Neural cell (in vitro differentiated cells): Measurements from ENCODE around the gene ACTN1. TPM values are rescaled to one million over a fixed set of nuclear protein-coding genes. Genes with fewer than 3 reads are reported as not detected.

Experiments
- H2AFZ ChIP-seq: fragments of 200-600, 300-800 bp; sonication (generic), shearing (Covaris generic); 2 replicates; pipeline ENCODE4 v1.6.0; 2014; ENCODE audit warnings: low read depth, mild to moderate bottlenecking, antibody characterized with exemption, low read length, moderate library complexity
- H3F3A ChIP-seq: fragments of 200-600 bp; shearing (Covaris generic); 2 replicates; pipeline ENCODE4 v1.6.1; 2016; ENCODE audit warnings: mild to moderate bottlenecking, moderate library complexity, mixed read lengths, antibody characterized with exemption, low read length; ENCODE audit not compliant: insufficient read depth, poor library complexity, severe bottlenecking
- H3K27ac ChIP-seq: fragments of 200-600, 300-800 bp; sonication (generic), shearing (Covaris generic); 2 replicates; pipeline ENCODE4 v1.5.1; 2014; ENCODE audit warnings: mild to moderate bottlenecking, low read length, moderate library complexity
- H3K27me3 ChIP-seq: fragments of 300-800, 200-600 bp; sonication (generic), shearing (Covaris generic); 2 replicates; pipeline ENCODE4 v1.6.0; 2014; ENCODE audit warnings: mild to moderate bottlenecking, low read depth, low read length, moderate library complexity; ENCODE audit not compliant: insufficient read depth
- H3K36me3 ChIP-seq: fragments of 300-800, 200-600 bp; sonication (generic), shearing (Covaris generic); 2 replicates; pipeline ENCODE4 v1.5.1; 2014; ENCODE audit warnings: mild to moderate bottlenecking, antibody characterized with exemption, low read length, moderate library complexity; ENCODE audit not compliant: insufficient read depth
- H3K4me2 ChIP-seq: fragments of 300-800, 200-600 bp; sonication (generic), shearing (Covaris generic); 2 replicates; pipeline ENCODE4 v1.6.0; 2014; ENCODE audit warnings: mild to moderate bottlenecking, low read length
- H3K4me3 ChIP-seq: fragments of 300-800, 200-600 bp; sonication (generic), shearing (Covaris generic); 2 replicates; pipeline ENCODE4 v1.5.1; 2014; ENCODE audit warnings: mild to moderate bottlenecking, low read length, moderate library complexity
- H3K79me2 ChIP-seq: fragments of 200-600 bp; shearing (Covaris generic); replicated peaks from 2 replicates; pipeline ENCODE4 v1.6.0; 2014; ENCODE audit warnings: mild to moderate bottlenecking, low read length, moderate library complexity; ENCODE audit not compliant: insufficient read depth
- H3K9ac ChIP-seq: fragments of 300-800, 200-600 bp; sonication (generic), shearing (Covaris generic); 2 replicates; pipeline ENCODE4 v1.6.1; 2016; ENCODE audit warnings: mild to moderate bottlenecking, low read length, mixed read lengths
- H3K9me2 ChIP-seq: fragments of 200-600 bp; shearing (Covaris generic); 2 replicates; pipeline ENCODE4 v1.6.1; 2016; ENCODE audit warnings: mild to moderate bottlenecking, low read length, mixed read lengths; ENCODE audit not compliant: insufficient read depth
- H3K9me3 ChIP-seq: fragments of 200-600, 300-800 bp; sonication (generic), shearing (Covaris generic); 2 replicates; pipeline ENCODE4 v1.6.1; 2016; ENCODE audit warnings: mild to moderate bottlenecking, mixed run types, low read length, moderate library complexity, mixed read lengths
- H4K20me1 ChIP-seq: fragments of 200-600 bp; shearing (Covaris generic); 2 replicates; pipeline ENCODE4 v1.6.1; 2016; ENCODE audit warnings: mild to moderate bottlenecking, mixed run types; ENCODE audit not compliant: insufficient read depth
- CTCF ChIP-seq: fragments of 450-650 bp; IDR thresholded peaks from 2 replicates; pipeline ENCODE4 v1.5.1; 2014; ENCODE audit warnings: antibody characterized with exemption, mild to moderate bottlenecking, moderate library complexity; ENCODE audit not compliant: poor library complexity, severe bottlenecking
- EP300 ChIP-seq: fragments of 450-650 bp; conservative IDR thresholded peaks from 2 replicates; pipeline ENCODE4 v1.6.1; 2014; ENCODE audit warnings: antibody characterized with exemption, mild to moderate bottlenecking, moderate library complexity; ENCODE audit not compliant: poor library complexity, severe bottlenecking
- EZH2 ChIP-seq: fragments of 200-600, 300-800 bp; shearing (Covaris generic), sonication (generic); IDR thresholded peaks from 2 replicates; pipeline ENCODE4 v1.6.1; 2014; ENCODE audit warnings: antibody characterized with exemption, low read length, borderline replicate concordance, mild to moderate bottlenecking; ENCODE audit not compliant: insufficient read depth, poor library complexity, severe bottlenecking
- MXI1 ChIP-seq: fragments of 450-650 bp; conservative IDR thresholded peaks from 2 replicates; pipeline ENCODE4 v1.6.1; 2014; ENCODE audit warnings: antibody characterized with exemption, mild to moderate bottlenecking; ENCODE audit not compliant: poor library complexity, severe bottlenecking
- POLR2AphosphoS5 ChIP-seq: IDR thresholded peaks from 2 replicates; pipeline ENCODE4 v1.6.1; 2012
- REST ChIP-seq: IDR thresholded peaks from 2 replicates; pipeline ENCODE4 v1.6.1; 2012; ENCODE audit warnings: borderline replicate concordance
- TAF1 ChIP-seq: IDR thresholded peaks from 2 replicates; pipeline ENCODE4 v1.6.1; 2012; ENCODE audit warnings: low read depth
- polyA plus RNA-seq: library from polyadenylated mRNA; depleted of rRNA; stranded (reverse); fragments of >200 nt; gene quantifications from 2 replicates; pipeline ENCODE4 v1.2.3, GENCODE V29; 2014

The ACTN1 gene
- polyA plus RNA-seq, 1 donor from 2014 or later, result 10.8 TPM

GRCh38 chr14:68978172-68978911 lies 760 bp downstream of the ACTN1 start:
- peaks cover 32% of the 10 kb centered on the region for H3K79me2 ChIP-seq
- peak overlapping the region; percentile 56 for H2AFZ ChIP-seq

GRCh38 chr14:68977718-68978171 lies 1.4 kb downstream of the ACTN1 start:
- Histone ChIP-seq H3K9me3 (no peaks in the 10 kb centered on the region), H3K4me2 (peak overlapping the region; percentile 82), H3K9me2 (no peaks in the 10 kb centered on the region), H3F3A (no peaks in the 10 kb centered on the region), H3K4me3 (peak overlapping the region; percentile 98), H3K27me3 (no peaks in the 10 kb centered on the region), H3K9ac (peak overlapping the region; percentile 87), H3K79me2 (peaks cover 32% of the 10 kb centered on the region), H3K27ac (peak overlapping the region; percentile 62), H4K20me1 (no peaks in the 10 kb centered on the region), H3K36me3 (no peaks in the 10 kb centered on the region), H2AFZ (peak overlapping the region; percentile 56)
- TF ChIP-seq REST (no peak), CTCF (no peak), EP300 (no peak), MXI1 (no peak), EZH2 (no peak), POLR2AphosphoS5 (no peak)

More at GRCh38 chr14:68978172-68978911, 760 bp downstream of the ACTN1 start:
- Histone ChIP-seq H3K9me2 (no peaks in the 10 kb centered on the region), H3K9ac (peak overlapping the region; percentile 87), H3K27ac (peak overlapping the region; percentile 62), H3K9me3 (no peaks in the 10 kb centered on the region), H3K27me3 (no peaks in the 10 kb centered on the region), H3K4me3 (peak overlapping the region; percentile 98), H3K36me3 (no peaks in the 10 kb centered on the region), H4K20me1 (no peaks in the 10 kb centered on the region), H3K4me2 (peak overlapping the region; percentile 82), H3F3A (no peaks in the 10 kb centered on the region)
- peak; percentile 52 for TF ChIP-seq TAF1
- TF ChIP-seq CTCF, result peak; percentile 35
- TF ChIP-seq EZH2, result no peak
- TF ChIP-seq REST, result peak; percentile 60
